Measurements from ENCODE around the gene PDE6A.

DNA sequence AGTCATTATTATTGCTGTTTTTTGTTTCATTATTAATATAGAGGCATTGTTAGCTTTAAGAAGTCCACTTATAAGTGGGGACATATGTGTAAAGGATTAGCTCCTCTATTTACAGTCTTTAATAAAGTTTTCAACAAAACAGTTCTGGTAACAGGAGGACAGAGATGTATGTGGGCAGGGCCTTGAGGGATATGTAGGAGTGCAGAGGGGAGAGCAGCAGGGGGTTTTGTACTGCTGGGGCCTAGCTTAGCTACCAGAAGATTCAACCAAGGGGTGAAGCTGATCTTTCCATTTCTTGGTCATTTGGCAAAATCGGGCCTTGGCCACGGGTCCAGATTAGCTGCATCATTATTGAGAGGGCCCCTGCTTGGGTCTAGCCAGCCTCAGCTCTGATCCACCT is 124.6 kb downstream of the PDE6A start:
- TF ChIP-seq CTCF (IDR thresholded peaks at IDR 0.05; ENCODE audit: low read depth, low read length, missing input control) (no peak), GABPA (IDR thresholded peaks at IDR 0.05 in 1 of 2, conservative IDR thresholded peaks at IDR 0.05 in 1 of 2) (no peak), SP1 (IDR thresholded peaks at IDR 0.05) (no peak), FOXA1 (IDR thresholded peaks at IDR 0.05) (no peak), HNF4A (conservative IDR thresholded peaks at IDR 0.05) (no peak), ZBTB33 (IDR thresholded peaks at IDR 0.05) (no peak), TAF1 (conservative IDR thresholded peaks at IDR 0.05) (no peak)
- TF ChIP-seq, protein P1, sequence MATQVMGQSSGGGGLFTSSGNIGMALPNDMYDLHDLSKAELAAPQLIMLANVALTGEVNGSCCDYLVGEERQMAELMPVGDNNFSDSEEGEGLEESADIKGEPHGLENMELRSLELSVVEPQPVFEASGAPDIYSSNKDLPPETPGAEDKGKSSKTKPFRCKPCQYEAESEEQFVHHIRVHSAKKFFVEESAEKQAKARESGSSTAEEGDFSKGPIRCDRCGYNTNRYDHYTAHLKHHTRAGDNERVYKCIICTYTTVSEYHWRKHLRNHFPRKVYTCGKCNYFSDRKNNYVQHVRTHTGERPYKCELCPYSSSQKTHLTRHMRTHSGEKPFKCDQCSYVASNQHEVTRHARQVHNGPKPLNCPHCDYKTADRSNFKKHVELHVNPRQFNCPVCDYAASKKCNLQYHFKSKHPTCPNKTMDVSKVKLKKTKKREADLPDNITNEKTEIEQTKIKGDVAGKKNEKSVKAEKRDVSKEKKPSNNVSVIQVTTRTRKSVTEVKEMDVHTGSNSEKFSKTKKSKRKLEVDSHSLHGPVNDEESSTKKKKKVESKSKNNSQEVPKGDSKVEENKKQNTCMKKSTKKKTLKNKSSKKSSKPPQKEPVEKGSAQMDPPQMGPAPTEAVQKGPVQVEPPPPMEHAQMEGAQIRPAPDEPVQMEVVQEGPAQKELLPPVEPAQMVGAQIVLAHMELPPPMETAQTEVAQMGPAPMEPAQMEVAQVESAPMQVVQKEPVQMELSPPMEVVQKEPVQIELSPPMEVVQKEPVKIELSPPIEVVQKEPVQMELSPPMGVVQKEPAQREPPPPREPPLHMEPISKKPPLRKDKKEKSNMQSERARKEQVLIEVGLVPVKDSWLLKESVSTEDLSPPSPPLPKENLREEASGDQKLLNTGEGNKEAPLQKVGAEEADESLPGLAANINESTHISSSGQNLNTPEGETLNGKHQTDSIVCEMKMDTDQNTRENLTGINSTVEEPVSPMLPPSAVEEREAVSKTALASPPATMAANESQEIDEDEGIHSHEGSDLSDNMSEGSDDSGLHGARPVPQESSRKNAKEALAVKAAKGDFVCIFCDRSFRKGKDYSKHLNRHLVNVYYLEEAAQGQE (IDR thresholded peaks at IDR 0.05), result no peak

All from liver (tissue), 3 donors.